Stimulated activated CD4-positive, alpha-beta T cell treated with anti-CD3 and anti-CD28 coated beads, Interleukin-1b, Interleukin-23, amount 100 ng/mL, for 48 hours (primary cell): ENCODE results near the gene DCHS2.

Experiments used
- DNase-seq: peaks from one replicate; pipeline ENCODE4 v3.0.0-alpha.2; 2020

Gene DCHS2

DNA sequence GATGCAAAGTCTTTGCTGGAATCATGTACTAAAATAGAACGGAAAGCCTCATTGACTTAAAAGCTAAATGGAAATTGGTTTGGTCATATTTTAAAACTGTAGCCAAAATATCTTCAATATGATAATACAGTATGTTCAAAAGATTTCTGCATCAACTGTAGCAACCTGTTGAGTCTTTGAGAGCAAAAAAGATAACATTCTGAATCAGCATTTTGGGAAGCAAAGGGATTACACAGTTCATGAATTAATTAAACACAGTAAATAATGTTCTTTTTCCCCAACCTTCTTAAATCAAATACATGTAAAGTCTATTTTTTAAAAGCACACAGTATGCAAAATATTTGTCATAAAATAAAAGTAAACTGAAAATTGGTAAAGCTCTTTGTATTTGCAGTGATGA, 50.5 kb downstream of the DCHS2 start:
- no peak for DNase-seq

DNA sequence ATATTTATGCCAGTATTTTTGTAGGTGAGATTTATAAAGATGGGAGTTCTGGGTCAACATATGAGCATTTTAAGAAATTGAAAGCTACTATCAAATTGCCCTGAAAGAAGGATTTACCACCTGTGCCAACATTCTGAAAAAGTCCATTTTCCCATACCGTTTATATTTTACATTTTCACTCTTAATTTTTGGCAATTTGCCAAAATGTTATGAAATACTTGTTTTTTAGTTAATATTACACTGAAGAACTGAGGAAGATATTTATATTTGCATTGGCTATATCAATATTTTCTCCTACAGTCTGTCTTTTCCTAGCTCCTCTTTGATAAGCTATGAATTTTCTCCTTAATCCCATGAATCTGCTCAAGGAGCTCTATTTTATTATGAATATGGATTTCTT, 52.4 kb downstream of the DCHS2 start:
- no peak for DNase-seq

DNA sequence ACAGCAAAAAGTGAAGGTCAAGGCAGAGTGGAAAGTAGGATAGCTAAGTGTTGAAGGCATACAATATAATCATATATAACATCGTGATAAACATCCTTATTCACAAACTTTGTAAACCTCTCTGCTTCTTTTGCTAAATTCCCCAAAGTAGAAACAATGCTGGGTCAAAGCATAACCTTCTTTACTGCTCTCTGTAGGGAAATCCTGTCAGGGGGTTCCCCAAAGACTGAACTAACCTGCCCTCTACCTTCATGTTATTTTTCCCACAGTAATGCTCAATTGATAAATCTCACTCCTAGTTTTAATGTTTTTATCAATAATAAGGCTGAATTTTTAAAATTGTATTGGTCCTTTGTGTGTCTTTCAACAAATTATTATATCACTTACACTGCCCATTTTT, 55.7 kb downstream of the DCHS2 start:
- DNase-seq: no peak

- DNase-seq: no peak
These were observed 58.1 kb downstream of the DCHS2 start for GRCh38 chr4:154433543-154433942.

DNA sequence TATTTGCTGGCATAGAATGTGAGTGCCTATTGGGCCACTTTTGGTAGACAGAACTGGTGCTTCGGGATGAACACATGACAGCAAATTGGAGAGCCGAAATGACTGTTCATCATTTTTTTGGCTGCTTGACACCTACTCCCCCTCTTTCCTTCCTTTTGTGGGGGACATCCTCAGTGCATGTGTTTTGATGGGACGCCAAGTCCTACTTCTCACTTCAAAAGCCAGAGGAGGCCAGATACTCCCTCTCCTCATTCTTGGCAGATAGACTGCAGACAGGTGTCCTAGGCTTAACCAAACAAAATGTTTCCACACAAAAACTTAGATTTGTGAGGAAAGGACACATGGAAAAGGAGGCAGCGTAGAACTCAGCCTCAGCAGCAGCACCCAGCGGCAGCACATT, 62.4 kb downstream of the DCHS2 start:
- no peak for DNase-seq

GRCh38 chr4:154427149-154427548, 64.5 kb downstream of the DCHS2 start:
- no peak for DNase-seq

DNA sequence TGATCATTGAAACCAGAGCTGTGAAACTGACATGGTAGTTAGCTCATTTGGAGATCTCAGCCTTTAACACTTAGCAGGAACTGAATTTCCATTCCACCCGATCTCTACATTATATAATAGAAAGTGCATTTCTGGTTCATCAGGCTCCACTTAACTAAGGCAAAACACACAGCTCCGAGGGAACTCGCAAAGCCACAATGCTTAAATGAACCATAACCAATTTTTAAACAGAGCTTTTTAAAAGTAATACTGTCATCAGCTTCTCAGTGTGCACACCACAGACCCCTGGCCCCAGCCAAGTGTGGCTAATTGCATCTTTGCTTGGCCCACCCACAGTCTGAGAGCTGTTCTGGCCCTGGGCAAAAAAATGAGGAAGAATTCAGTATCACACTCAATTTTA, 66.1 kb downstream of the DCHS2 start:
- no peak for DNase-seq

- no peak for DNase-seq
These were observed 66.7 kb downstream of the DCHS2 start for GRCh38 chr4:154424810-154425484.

- DNase-seq: no peak
These were observed 69.4 kb downstream of the DCHS2 start for GRCh38 chr4:154422152-154422551.

DNA sequence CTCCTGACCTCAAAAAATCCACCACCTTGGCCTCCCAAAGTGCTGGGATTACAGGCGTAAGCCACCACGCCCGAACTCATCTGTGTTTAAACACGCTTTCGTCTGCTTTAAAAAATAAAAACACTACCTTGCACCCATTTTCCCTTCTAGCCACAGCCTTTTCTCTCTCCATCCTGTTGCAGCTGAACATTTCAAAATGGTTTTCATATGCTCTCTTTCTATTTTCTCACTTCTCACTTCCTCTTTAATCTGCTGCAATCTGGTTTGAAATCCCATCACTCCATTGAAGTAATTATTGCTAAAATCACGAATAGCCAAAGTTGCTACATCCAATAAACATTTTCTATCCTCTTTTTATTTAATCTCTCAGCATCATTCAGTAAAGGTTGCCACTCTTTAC, 70.0 kb downstream of the DCHS2 start:
- no peak for DNase-seq

DNA sequence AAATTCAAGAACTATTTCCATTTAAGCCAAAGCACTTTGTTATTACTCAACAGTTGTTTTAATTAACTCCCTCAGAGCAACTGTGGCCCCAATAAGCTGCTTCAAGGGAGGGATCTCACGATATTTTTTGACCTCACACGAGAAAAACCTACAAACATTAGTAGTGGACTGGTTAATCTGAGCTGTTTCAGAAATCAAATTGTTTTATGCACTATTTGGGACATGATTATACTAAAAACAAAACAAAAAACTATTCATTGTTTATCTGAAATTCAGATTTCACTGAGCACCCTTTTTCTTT, 74.3 kb downstream of the DCHS2 start:
- DNase-seq: no peak

DNA sequence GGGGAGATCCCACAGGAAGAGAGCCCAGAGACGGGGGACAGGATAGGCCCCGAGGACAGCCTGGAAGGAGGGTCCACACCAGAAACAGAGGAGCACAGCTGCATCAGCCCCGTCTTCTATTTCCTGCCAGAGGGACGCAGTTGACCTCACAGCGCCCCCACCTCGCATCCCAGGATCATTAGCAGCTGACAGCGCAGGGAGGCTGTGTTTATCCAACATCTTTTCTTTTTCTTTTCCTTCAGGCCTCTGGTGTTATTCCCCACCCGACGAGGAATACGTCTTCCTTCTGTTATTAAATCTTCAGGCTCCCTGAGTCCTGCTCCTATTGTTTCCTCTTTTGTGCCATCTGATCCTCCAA, 75.4 kb downstream of the DCHS2 start:
- no peak for DNase-seq

- no peak for DNase-seq
These were observed 76.3 kb downstream of the DCHS2 start for GRCh38 chr4:154415313-154415712.

GRCh38 chr4:154414796-154415195, 76.8 kb downstream of the DCHS2 start:
- no peak for DNase-seq

DNA sequence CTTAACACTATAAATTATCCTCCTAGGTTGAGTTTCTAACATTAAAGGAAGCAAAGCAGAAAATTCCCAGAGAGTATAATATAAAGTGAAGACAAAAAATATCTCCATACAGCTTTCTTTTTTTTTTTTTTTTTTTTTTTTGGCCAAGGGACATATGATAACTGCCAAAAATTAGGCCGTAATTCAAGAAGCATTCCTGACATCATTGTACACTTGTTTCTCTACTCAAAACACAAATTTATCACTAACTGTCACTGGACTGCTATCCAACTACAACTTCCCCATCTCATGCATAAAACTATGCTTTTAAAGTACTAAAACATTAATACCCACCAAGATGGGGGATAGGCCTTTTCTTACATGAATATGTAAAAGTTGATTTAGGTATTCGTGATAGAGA, 77.2 kb downstream of the DCHS2 start:
- no peak for DNase-seq

GRCh38 chr4:154407443-154407842, 84.2 kb downstream of the DCHS2 start:
- DNase-seq: no peak

DNA sequence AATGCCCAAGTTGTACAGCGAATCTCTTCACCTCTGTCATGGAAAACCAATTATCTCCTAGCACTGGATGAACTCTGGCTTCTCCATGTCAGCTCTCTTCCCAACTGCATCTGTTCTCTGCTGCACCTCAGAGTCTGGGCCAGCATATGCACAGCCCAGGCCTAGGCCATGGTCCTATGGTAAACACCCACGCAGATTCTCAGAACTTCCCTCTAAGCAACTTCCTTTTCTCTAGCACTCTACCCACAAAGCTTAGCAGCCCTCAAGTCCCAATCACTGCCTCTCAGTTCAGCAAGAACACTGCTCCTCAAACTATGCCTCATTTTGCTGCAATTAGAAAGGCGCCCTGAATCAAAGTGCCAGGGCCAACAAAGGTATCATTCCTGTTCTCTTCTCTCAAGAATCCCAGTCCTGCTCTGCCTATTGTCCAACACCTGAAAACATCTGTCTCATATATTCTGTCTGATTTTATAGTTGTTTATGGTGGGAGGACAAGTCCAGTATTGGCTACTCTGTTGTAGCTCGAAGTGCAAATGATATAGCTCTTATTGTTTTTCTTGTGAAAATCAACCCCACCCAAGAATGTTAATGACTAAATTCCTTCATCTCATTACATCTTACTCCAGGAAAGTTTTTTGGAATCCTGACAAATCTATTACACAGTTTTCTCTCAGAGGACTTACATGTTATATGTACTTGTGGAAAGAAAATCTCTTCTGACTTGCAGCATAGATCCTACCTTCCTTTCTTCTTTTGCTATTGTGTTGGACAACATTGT, 85.4 kb downstream of the DCHS2 start:
- no peak for DNase-seq

DNA sequence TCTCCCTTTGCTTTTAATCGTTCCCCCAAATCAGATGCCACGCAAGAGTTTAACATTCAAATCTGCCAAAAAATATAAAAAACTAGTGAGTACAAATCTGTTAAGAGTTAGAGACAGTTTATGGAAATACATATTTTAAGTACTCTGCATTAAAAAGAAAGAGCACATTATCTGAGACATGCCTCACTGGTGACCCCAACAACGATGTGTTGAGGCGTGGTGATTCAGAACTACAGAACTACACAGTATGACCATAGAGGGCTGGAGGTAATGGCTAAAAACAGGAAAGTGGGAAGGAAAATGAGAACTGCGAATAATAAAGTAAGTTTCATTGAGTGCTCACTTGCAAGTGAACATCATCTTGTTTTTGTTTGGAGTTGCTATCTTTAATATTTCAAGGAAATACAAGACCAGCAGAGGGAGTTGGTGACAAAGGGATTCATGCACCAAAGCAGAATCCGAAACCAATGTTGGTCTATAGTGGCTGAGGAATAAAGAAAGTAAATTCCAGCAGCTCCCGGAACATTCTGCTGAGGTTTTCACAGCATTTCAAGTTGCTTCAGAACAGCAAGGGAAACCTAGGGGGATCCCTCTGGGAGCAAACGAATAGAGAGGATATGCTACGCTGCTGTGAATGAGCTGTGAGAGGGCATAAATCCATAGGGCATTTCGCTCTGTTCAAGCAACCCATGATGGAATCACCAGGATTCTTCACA, 92.2 kb downstream of the DCHS2 start:
- no peak for DNase-seq

DNA sequence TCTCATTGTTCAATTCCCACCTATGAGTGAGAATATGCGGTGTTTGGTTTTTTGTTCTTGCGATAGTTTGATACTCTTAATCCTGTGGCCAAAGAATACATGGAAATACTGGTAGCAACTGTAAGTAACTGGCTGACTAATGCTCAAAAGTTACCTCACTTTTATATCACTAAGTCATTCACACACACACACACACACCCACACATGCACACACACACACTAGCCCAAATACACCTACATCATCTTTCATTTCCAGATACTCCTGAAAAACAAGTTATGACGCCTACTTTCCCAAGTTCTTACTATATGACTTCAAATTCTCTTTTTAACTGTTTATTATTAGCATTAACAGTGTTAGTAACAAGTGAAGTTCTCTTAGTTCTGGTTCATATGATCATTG, 101.3 kb downstream of the DCHS2 start:
- DNase-seq: no peak

GRCh38 chr4:154389148-154389547, 102.5 kb downstream of the DCHS2 start:
- no peak for DNase-seq

- DNase-seq: no peak
These were observed 107.6 kb downstream of the DCHS2 start for GRCh38 chr4:154384012-154384411.

DNA sequence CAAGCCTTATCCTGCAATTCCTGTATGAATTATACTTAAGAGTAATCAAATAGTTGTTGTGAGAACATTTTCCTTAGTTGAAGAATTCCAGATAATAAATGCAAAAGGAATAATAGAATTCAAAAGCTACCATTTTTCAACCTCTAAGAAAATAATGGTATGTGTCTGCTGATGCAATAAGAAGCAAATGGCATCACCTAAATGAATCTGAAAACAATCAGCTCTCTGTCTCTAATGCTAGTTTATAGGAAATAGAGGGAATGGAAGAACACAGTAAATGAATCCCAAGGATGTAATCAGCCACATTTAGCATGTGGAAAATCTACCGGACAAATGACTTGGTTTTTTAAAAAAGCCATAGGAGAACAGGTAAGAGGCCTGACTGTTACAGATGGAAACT, 115.1 kb downstream of the DCHS2 start:
- DNase-seq: no peak

DNA sequence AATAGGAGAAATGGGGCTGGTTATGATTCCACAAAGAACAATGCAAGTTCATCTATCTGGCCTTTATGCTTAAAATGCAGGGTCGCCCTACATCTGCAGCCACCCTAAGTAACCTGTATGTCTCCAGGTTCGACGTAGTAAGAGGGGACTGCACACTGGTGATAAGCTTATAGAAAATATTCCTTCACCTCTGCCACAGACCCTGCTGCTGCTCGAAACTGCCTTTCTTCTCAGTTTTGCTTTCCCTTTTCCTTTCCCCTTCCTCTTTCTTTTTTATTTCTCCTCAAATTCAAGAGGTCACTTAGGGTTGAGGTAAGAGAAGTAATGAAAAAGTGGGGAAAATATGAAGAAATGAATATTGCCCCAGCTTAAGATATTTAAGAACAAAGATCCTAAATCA, 123.5 kb downstream of the DCHS2 start:
- no peak for DNase-seq

GRCh38 chr4:154367659-154368058, 123.9 kb downstream of the DCHS2 start:
- DNase-seq: no peak

GRCh38 chr4:154366956-154367355, 124.6 kb downstream of the DCHS2 start:
- no peak for DNase-seq
